ENCODE data around the gene EPHA6.

GRCh38 chr3:97121386-97121785 is 307.0 kb downstream of the EPHA6 start:
- TF ChIP-seq POLR2AphosphoS5 (IDR thresholded peaks at IDR 0.05; ENCODE audit: borderline replicate concordance, low read depth, low read length) = no peak
- TF ChIP-seq EZH2 (IDR thresholded peaks at IDR 0.05) = no peak

All from SK-N-MC (cell line).